ENCODE data around the gene LTC4S. TPM values are rescaled to one million over a fixed set of nuclear protein-coding genes. Genes with fewer than 3 reads are reported as not detected.

The LTC4S gene
- total and polyA plus RNA-seq, 9 of the 15 experiments (the other 6 are each of a cell fraction or from before 2014, with no cell fraction given) = 0.17 to 0.77 (median 0.75) TPM; not detected in 6

- TF ChIP-seq ELF4 (CRISPR knock-in tag; IDR thresholded peaks at IDR 0.05) = peak; percentile 78; the same call in 1 of the 2 replicates
- peak; percentile 57 for TF ChIP-seq FOS (IDR thresholded peaks at IDR 0.05; ENCODE audit: extremely low read depth, insufficient read length)
- TF ChIP-seq KAT8 (IDR thresholded peaks at IDR 0.05; ENCODE audit: low read depth) = no peak
- TF ChIP-seq PPARD (CRISPR knock-in tag; IDR thresholded peaks at IDR 0.05) = no peak
- no peak for TF ChIP-seq SMARCC2 (IDR thresholded peaks at IDR 0.05; ENCODE audit: low read depth)
- 0 out of 2 replicates have a peak, but pooled peaks have one; percentile 38 for TF ChIP-seq FOXM1 (IDR thresholded peaks at IDR 0.05; ENCODE audit: low read depth)
- TF ChIP-seq FOXM1 (CRISPR knock-in tag; IDR thresholded peaks at IDR 0.05; ENCODE audit: low read depth) = no peak
- TF ChIP-seq ZSCAN29 (IDR thresholded peaks at IDR 0.05) = no peak
- peak; percentile 22 for TF ChIP-seq ZFP36 (IDR thresholded peaks at IDR 0.05; ENCODE audit: low read depth, low read length, partially characterized antibody)
- no peak for TF ChIP-seq TSC22D4 (tag; IDR thresholded peaks at IDR 0.05)
- TF ChIP-seq XRCC4 (IDR thresholded peaks at IDR 0.05; ENCODE audit: extremely low read depth, insufficient read depth, insufficient read length) = no peak
- TF ChIP-seq ZNF23 (CRISPR knock-in tag; IDR thresholded peaks at IDR 0.05) = no peak
- TF ChIP-seq GATA2 (CRISPR knock-in tag; IDR thresholded peaks at IDR 0.05) = no peak
- peak; percentile 60 for TF ChIP-seq ZNF316 (IDR thresholded peaks at IDR 0.05)
- no peak for TF ChIP-seq NFXL1 (CRISPR knock-in tag; IDR thresholded peaks at IDR 0.05)
- TF ChIP-seq ZNF512 (tag; IDR thresholded peaks at IDR 0.05) = no peak
- no peak for TF ChIP-seq ZNF3 (CRISPR knock-in tag; IDR thresholded peaks at IDR 0.05)
- TF ChIP-seq HLTF (IDR thresholded peaks at IDR 0.05) = no peak
- TF ChIP-seq HMBOX1 (IDR thresholded peaks at IDR 0.05) = no peak
- TF ChIP-seq LEF1 (IDR thresholded peaks at IDR 0.05) = peak; percentile 88
- TF ChIP-seq MTA2 (IDR thresholded peaks at IDR 0.05; ENCODE audit: low read depth) = peak; percentile 48; the same call in 1 of the 2 replicates
- no peak for TF ChIP-seq ZNF644 (tag; IDR thresholded peaks at IDR 0.05; ENCODE audit: low read depth)
- no peak for TF ChIP-seq TCF3 (CRISPR knock-in tag; IDR thresholded peaks at IDR 0.05)
- TF ChIP-seq ZNF311 (CRISPR knock-in tag; IDR thresholded peaks at IDR 0.05) = no peak; the same call in 1 of the 2 replicates
- TF ChIP-seq CHCHD3 (CRISPR knock-in tag; IDR thresholded peaks at IDR 0.05) = no peak
- TF ChIP-seq THRAP3 (IDR thresholded peaks at IDR 0.05; ENCODE audit: borderline replicate concordance) = no peak
- no peak for TF ChIP-seq ZNF77 (CRISPR knock-in tag; IDR thresholded peaks at IDR 0.05)
- no peak for TF ChIP-seq ZNF212 (CRISPR knock-in tag; IDR thresholded peaks at IDR 0.05)
- TF ChIP-seq SMARCA4 (IDR thresholded peaks at IDR 0.05) = peak; percentile 68
- no peak for TF ChIP-seq MCM2 (IDR thresholded peaks at IDR 0.05; ENCODE audit: low read depth)
- no peak for TF ChIP-seq E2F5 (CRISPR knock-in tag; IDR thresholded peaks at IDR 0.05)
Observed at GRCh38 chr5:179818746-179819295, 25.0 kb downstream of the LTC4S start (continued).

Data from K562 (cell line).